GM19193 (cell line): ENCODE results near the gene PLCXD3.

ENCODE experiments used
- POLR2A ChIP-seq: IDR thresholded peaks from 4 replicates; pipeline ENCODE4 v1.6.1; 2011; ENCODE audit not compliant: insufficient read depth, insufficient read length; ENCODE audit errors: extremely low read depth

PLCXD3 gene

DNA sequence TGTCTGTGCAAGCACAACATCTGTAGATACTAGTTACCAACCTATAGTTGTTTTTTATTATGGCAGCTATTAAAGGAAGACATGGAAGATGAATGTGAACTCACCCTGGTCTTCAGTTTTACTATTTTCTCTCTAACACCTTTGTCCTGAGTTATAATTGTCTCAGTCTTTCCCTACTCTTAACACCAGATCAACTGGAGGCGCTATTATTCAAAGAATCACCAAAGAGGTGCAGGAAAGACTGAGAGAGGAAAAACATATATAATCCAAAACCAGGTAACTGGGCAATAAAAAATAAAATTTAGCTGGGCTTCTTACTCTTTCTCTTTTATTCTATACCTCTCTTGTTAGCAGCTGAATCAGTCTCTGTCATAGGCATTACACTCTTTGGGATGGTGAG is 162.8 kb downstream of the PLCXD3 start:
- no peak for TF ChIP-seq POLR2A

GRCh38 chr5:41346609-41347008 is 163.8 kb downstream of the PLCXD3 start:
- TF ChIP-seq POLR2A = no peak

DNA sequence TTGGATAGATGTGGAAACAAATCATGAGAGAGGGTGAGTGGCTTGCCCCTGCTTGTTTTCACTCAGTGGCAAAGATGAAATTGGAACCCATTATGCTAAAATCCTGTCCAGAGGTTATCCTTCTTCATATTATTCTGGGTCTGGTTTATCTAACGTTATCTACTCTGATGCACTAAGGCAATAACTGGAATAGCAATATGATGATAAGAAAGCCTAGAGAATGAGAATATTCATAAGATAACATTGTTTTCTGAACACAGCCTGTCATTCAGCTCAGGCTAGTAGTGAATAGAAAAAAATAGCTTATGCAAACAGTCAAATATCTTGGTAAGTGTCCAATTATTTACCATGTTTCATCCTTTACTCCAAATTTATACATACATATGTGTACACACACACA is 165.1 kb downstream of the PLCXD3 start:
- TF ChIP-seq POLR2A = no peak

GRCh38 chr5:41339339-41339738 is 171.1 kb downstream of the PLCXD3 start:
- no peak for TF ChIP-seq POLR2A

DNA sequence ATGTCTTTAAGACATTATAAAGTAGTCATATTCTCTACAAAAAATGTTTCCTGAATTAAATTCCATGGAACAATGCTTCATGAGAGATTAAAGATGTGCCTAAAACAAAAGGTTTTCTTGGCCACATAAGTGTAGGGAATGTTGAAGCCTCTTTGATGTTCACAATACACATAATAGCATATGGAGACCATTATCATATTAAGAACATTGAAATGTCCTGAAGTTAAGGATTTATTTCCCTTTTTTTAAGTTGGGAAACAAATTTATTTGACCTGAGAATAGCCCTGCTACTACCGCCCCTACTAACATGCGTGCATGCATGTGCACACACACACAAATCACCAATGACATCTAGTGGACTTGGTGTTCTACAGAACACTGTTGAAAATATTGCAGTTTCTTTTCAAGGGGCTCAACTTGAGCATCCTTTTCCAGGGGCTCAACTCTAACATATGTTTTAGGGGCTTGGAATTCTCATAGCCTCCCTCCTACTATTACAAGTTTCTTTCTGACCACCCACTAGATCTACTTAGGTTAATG is 172.2 kb downstream of the PLCXD3 start:
- no peak for TF ChIP-seq POLR2A

DNA sequence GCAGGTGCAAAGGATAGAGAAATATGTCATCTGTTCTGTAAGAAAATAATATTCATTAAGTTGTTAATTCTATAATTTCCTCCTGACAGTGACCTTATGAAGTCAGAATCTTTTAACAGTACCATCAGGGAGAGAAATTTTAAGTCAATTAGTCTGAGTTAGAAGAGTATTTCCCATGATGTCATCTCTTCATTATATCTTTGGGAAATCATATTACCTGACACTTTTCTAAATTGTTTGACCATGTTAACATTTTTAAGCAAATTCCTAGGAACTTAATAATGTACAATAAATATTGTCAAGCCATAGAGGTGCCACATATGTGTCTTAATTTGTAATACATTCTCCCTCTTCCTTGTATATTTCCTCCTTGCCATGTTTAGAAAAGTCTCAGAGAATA is 172.7 kb downstream of the PLCXD3 start:
- TF ChIP-seq POLR2A = no peak

- TF ChIP-seq POLR2A = no peak
Observed at GRCh38 chr5:41337216-41337615, 173.2 kb downstream of the PLCXD3 start.

DNA sequence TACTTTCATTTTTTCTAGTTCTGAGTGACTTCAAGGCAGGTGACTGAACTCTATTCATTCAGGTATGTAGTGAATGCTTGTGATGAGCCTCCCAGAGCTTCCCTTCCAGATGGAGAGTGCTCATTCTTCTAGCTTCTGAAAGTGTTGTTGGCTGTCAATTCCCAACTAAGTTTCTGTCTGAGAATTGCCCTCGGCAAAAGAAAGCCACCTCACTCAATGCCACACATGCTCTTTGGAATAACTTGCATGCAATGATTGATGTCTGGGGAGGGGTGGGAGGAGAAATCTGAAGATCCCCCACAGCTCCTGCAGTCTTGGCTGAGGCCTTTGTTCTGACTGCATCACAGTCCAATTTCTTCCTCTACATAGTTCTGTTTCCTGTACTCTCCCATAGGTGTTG is 173.9 kb downstream of the PLCXD3 start:
- no peak for TF ChIP-seq POLR2A

- no peak for TF ChIP-seq POLR2A
Observed at GRCh38 chr5:41335596-41336181, 174.7 kb downstream of the PLCXD3 start.

DNA sequence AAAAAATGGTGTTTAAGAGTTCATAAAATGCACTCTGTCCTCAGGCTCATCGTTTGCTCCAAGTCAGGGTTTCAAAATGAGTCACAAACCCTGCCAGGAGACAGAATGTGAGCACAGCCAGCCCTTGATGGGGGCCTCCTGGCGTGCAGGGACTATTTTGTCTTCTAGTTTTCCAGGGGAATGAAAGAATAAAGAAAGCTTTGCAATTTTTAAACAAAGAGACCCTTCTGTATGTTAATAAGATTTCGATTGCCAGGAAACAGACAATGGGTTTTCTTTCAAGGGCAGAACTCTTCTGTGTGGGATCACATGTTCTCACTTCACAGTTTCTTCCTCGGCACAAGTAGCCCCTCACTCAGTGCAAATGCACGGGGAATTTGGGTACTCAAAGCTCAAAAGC is 175.6 kb downstream of the PLCXD3 start:
- TF ChIP-seq POLR2A = no peak

GRCh38 chr5:41334221-41334620 is 176.2 kb downstream of the PLCXD3 start:
- TF ChIP-seq POLR2A = no peak

DNA sequence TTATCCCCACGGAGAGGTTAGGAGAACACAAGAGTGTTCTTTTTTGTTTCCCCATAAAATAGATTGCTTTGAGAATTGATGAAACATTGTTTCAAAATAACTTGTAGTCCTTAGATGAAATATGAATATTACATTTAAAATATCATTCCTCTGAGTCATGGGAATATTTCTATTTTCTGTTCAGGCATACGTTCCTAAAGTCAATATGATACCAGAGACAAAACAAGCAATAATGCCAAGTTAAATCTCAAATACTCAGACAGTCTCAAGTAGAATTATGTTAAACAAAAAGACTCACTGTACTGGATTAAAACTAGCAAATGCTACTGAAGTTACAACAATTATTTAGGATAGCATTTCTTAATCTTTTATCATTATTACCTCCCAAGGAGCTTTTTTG is 185.3 kb downstream of the PLCXD3 start:
- TF ChIP-seq POLR2A = no peak

- no peak for TF ChIP-seq POLR2A
Observed at GRCh38 chr5:41312478-41313060, 197.8 kb downstream of the PLCXD3 start.

GRCh38 chr5:41312066-41312465 is 198.3 kb downstream of the PLCXD3 start:
- TF ChIP-seq POLR2A = no peak

DNA sequence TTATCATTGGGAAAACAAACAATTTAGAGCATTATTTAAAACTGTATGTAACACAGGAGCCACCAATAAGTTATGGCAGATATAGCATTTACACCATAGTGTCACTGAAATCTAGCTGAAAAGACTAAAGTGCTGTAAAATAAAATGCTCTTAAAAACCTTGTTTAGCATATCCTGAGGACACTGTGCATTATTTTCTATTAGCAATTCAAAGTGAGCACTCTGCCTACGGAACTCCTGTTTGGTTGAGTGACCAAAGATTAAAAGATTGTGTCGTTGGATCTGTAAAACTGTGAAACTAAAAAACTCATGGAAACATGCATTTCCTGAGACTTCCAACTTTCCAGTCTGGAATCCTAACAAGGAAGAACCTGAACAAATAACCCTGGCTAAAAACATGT is 201.1 kb downstream of the PLCXD3 start:
- TF ChIP-seq POLR2A = no peak

GRCh38 chr5:41306005-41306404 is 204.4 kb downstream of the PLCXD3 start:
- TF ChIP-seq POLR2A = no peak
